PFSK-1 (cell line): ENCODE results near the gene RYR3.

ENCODE experiments used
- FOXP2 ChIP-seq: optimal IDR thresholded peaks from 2 replicates; pipeline ENCODE3; 2011; ENCODE audit warnings: borderline replicate concordance, control low read depth, inconsistent platforms; ENCODE audit not compliant: insufficient read depth; ENCODE audit errors: extremely low read length, extremely low read depth
- POLR2AphosphoS5 ChIP-seq: IDR thresholded peaks from 2 replicates; pipeline ENCODE4 v1.6.1; 2012; ENCODE audit warnings: low read depth, mild to moderate bottlenecking, control low read depth, low read length, moderate library complexity
- REST ChIP-seq, 2 experiments: IDR thresholded peaks; 2 replicates each; pipeline versions ENCODE4 v1.6.1 to v1.8.0; 2011 to 2012; ENCODE audit warnings: low read depth in 2 of 2, low read length in 2 of 2, control low read depth in 1 of 2, inconsistent platforms in 1 of 2, mild to moderate bottlenecking in 1 of 2, moderate library complexity in 1 of 2; ENCODE audit not compliant: insufficient read depth in 1 of 2
- SIN3A ChIP-seq: IDR thresholded peaks from 2 replicates; pipeline ENCODE4 v1.6.1; 2012; ENCODE audit warnings: mild to moderate bottlenecking, low read length, moderate library complexity, borderline replicate concordance; ENCODE audit not compliant: insufficient read depth
- TAF1 ChIP-seq: IDR thresholded peaks from 2 replicates; pipeline ENCODE4 v1.6.1; 2012; ENCODE audit warnings: low read length, control low read depth, borderline replicate concordance; ENCODE audit not compliant: insufficient read depth

The RYR3 gene

GRCh38 chr15:33851079-33851478 is 540.3 kb downstream of the RYR3 start:
- TF ChIP-seq TAF1 (no peak), REST (IDR thresholded peaks at IDR 0.05; ENCODE audit: insufficient read depth in 1 of 2, low read depth in 2 of 2, low read length in 2 of 2) (no peak), SIN3A (no peak), POLR2AphosphoS5 (no peak), FOXP2 (no peak)

- no peak for TF ChIP-seq POLR2AphosphoS5
- no peak for TF ChIP-seq SIN3A
- no peak for TF ChIP-seq REST (IDR thresholded peaks at IDR 0.05; ENCODE audit: insufficient read depth in 1 of 2, low read depth in 2 of 2, low read length in 2 of 2)
- TF ChIP-seq TAF1, result no peak
- TF ChIP-seq FOXP2, result no peak
Observed at GRCh38 chr15:33852094-33852493, 541.3 kb downstream of the RYR3 start.

GRCh38 chr15:33852570-33852969 is 541.8 kb downstream of the RYR3 start:
- TF ChIP-seq SIN3A (no peak), REST (IDR thresholded peaks at IDR 0.05; ENCODE audit: insufficient read depth in 1 of 2, low read depth in 2 of 2, low read length in 2 of 2) (no peak), POLR2AphosphoS5 (no peak), TAF1 (no peak), FOXP2 (no peak)

- TF ChIP-seq POLR2AphosphoS5, result no peak
- TF ChIP-seq REST (IDR thresholded peaks at IDR 0.05; ENCODE audit: insufficient read depth in 1 of 2, low read depth in 2 of 2, low read length in 2 of 2), result no peak
- no peak for TF ChIP-seq FOXP2
- TF ChIP-seq TAF1, result no peak
Observed at GRCh38 chr15:33857726-33858125, 547.0 kb downstream of the RYR3 start.

GRCh38 chr15:33858836-33859235 is 548.1 kb downstream of the RYR3 start:
- no peak for TF ChIP-seq POLR2AphosphoS5
- no peak for TF ChIP-seq FOXP2
- no peak for TF ChIP-seq SIN3A
- TF ChIP-seq REST (IDR thresholded peaks at IDR 0.05; ENCODE audit: insufficient read depth in 1 of 2, low read depth in 2 of 2, low read length in 2 of 2), result no peak
- no peak for TF ChIP-seq TAF1
